Fibroblast of peridontal ligament (primary cell): ENCODE data around the gene RBM19.
A peak's percentile ranks its signal among the peaks of the same experiment; 100 is the strongest.

Source experiments
- DNase-seq: peaks from one replicate; pipeline ENCODE4 v3.0.0-alpha.2; 2010; ENCODE audit errors: extremely low read depth

The RBM19 gene

DNA sequence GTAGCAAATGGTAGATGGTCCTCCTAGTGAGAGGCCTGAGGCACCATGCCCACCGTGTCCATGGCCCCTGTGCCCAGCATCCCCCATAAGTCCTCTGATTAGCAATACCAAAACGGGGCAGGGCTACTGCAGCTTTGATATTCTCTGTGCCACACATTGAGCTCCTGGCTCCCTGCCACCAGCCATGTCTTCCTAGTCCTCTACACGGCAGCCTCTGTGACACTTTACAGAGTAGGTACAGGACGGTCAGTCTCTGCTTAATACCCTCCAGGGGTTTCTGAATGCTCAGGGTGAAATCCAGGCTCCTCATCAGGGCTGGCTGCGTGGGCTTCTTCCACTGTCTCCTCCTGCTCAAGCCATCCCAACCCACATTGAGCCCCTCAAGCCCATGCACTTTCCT lies 8.0 kb downstream of the RBM19 start:
- DNase-seq: no peak

DNA sequence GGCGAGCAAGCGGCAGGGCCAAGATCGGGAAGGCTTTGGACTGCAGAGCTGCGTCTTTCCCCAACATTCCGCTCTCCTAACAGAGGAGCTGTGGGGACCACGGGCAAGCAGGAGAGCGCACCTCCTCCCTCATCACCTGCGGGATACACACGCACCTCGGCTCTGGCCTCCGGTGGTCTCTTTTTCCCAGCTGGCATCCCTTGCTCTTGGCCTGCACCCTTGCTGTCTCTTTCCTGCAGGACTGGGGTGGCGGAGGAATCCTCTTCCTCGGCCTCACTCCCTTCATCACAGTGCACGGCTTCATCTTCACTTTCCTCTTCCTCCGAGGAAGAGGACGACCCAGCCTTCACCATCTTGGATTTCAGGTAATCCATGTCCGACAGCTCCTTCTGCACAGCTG lies 8.5 kb downstream of the RBM19 start:
- DNase-seq: no peak

DNA sequence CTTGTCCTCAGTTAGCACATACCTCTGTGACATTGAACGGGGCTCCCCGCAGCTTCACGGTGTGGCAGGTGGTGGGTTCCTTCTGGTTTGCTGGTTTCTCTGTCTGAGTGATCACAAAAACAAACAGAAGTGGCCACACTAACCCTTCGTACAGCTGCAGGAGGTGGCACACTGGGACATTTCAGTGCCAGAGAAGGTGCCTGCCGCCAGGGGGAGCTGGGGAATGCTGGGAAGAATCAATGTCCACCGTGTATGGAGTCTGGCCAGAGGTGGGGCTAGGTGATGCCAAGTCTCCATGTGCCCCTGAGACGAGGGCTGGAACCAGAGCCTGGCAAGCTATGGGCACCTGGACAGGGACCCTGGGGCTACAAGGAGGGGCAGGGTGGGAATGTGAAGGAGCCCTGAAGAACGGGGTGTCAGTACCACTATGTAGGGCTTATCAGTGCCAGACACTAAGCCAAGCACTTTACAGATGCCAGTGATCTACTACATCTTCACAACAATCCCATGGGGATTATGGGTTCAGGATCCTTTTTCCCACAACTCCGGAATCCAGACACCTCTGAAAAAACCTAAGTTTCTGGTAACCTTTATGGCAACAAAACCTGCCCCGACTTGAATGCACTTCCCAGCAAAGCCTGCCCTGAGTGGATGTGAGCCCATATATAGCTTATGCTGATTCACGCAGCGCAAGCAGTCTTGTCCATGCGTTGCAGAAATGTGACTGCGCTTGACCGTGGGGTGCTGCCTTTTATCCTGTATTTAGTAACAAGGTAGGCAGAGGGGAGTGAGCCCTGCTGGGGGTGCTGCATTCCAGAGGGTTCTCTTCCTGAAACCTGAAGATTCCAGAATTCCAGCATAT lies 10.8 kb downstream of the RBM19 start:
- no peak for DNase-seq

DNA sequence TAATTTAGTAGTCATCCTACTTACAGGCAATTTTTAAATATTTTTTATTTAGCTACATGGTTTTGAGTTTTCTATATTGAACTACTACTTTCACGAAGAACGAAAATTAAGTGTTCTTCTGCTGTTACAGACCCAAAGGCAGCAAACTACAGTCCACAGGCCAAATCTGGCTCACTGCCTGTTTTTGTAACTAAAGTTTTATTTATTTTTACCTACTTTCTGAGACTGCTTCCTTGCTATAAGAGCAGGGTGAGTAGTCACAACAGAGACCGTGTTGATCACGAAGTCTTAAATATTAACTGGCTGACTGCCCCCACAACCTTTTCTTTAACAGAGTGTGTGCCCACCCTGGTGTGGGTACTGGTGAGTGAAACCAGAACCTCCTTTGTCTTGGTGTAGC lies 11.6 kb downstream of the RBM19 start:
- no peak for DNase-seq

DNA sequence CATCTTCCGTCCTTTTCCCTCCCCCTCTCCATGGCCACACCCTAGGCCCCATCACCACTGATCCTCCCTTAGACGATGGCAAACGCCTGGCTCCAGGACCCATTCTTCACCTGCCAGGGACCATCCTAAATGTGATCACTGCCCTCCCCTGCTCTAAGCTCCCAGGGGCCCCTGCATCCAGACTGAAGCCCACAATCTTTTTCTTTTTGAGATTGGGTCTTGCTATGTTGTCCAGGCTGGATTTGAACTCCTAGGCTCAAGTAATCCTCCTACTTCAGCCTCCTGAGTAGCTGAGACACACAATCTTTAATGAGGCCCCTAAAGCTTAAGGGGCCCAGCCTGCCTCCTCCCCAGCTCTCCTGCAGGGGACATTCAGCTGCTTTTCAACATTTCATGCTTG lies 15.3 kb downstream of the RBM19 start:
- no peak for DNase-seq

DNA sequence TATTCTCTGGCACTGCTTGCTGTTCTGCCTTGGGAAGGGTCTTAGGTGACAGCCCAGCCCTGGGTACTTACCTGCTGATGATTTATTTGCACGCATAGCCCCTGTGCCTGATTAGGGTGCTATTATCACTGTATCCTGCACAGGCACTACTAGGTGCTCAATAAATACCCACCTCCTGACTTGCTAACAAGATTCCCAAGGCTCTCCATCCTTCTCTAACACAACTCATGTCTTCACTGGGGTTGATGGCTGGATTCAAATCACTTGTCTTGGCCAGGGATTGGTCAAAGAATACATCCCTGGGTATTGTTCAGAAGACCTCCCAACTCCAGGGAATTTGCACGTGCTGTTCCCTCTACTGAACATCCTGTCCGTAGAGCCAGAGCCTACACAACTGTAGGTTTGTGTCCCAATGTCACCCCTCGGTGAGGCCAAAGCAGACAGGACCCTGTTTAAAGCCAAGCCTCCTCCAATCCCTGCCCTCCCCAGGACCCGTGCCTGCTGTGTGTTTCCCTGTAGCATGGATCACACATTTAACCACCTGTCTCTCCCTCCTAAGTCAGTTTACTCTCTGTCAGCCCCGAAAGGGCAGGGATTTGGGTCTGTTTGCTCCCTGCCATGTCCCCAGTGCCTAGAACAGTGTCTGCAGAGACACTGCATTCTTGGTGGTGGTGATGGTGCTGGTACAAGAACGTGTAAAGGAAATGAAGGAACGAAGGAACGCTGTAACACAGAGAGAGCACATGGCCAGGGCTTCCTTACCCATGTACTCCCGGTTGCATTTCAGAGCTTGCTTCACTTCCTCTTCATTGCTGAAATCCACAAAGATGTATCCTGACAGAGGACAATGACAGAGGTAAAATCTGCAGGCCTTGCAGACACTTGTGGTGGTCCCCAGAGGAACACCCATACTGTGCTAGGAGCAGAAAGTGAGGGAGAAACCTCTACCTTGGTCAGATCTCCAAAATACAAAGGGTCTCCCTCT lies 16.5 kb downstream of the RBM19 start:
- DNase-seq: no peak

DNA sequence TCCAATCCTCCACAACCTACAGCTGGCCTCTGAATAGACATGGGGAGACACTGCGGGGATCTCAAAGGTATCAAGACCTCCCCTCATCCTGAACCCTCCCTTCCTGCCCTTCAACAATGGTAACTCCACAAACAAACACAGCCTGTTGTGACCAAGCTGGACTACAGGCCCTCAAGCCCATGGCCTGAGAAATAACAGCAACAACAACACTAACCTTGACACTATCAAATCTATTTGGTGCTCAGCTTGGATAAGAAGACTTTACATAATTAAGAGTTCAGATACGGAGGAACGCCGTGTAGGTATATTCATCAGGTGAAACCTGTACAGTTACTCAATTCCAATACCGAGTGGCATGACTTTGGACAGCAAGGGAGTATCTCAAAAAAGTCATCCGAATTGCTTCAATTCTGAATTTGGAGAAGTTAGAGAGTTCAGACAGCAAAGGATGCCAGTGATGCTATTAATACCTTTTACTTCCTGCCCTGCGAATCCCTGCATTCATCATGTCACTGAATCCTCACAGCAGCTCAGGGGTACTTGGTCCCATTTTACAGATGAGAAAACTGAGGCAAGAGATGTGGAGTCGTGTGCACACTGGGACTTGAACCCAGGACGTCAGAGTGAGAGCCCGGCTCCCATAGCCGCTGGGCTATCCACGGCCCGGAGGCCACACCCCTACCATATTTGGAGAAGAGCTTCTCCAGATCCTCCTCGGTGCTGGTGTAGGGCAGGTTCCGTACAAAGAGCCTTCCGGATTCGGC lies 17.8 kb downstream of the RBM19 start:
- no peak for DNase-seq

DNA sequence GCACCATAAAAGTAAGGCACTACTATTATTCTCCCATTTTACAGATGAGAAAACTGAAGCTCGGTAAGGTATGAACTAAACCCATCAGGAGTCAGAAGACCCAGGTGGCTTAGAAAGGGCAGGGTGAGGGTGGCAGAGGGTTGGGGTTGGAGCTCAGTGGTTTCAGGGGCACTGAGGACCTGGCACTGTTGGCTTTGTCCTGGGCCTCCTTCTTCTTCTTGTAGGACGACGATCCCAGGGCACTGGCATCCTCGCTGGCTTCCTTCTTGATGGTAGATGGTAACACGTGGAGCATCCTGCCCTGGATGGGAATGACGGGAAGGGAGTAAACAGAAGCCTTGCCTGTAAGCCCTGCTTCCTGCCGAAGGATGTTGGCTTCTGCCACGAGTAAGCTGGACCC lies 19.9 kb downstream of the RBM19 start:
- no peak for DNase-seq

DNA sequence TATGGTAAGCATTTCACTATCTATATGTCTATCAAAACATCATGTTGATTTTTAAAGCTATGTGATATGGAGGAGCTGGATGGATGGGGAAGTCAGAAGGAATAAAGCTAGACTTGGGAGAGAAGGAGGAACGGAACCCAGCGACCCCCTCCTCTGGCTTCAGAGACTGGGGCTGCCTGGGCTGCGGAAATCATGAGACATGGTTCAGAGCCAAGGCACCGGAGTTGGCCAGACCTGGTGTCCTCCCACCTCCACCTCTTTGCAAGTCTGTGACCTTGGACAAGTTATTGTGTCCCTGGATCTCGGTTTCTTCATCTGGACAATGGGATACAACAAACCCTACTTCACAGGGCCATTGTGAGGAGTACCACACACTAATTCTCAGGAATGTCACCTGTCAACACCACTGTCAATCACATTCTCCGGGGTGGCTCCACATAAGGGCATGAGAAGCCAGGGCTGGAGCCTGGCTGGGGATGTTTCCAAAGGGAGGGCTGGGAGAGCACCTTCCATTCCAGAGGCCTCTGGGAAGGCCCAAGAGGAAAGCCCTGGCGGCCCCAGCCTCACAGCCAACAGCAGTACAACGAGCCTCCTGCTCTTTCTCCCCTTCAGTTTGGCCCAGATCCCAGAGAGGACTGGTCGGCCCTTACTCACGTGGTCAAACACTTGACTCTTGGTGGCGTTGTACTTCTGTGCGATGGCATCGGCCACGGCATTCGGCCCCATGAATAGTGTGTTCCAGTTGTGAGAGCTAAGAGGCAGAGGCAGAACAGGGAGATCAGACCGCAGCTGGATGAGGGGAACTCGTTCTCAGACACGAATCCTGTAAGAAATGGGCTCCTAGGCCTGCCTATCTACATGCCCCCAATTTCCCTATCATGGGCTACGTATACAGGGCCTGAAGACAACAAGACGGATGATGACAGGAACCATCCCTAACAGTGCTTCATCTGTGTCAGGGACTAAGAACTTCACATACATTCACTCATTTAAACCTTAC lies 20.7 kb downstream of the RBM19 start:
- no peak for DNase-seq

DNA sequence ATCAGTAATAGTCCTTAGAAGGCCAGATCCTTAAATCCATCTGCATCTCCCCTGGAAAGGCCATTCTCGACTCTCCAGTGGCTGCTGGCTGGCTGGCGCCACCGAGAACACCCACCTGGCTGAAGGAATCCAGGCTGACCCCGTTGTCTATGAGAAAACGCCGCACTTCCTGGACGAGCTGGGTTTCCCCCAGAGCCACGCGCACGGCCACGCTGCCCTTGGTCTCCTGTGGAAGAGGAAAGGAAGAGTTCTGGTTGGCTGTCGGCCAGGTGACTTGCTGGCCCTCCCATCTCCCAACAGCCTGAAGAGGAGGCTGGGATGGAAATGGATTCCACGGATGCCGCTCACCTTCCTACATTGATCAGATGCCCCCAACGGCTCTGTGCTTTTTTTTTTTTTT lies 23.9 kb downstream of the RBM19 start:
- no peak for DNase-seq

DNA sequence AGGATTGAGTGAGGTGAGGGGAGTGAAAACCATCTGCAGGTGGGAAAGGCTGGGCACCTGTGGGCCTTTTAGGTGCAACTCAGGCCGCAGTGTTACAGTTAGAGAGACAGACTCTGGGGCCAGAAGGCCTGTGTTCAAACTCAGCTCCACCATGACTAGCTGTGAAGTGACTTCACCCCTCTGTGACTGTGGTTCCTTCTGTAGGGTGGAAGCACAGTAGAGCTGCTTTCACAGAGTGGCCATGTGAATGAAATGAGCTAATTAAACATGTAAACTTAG lies 25.0 kb downstream of the RBM19 start:
- no peak for DNase-seq

DNA sequence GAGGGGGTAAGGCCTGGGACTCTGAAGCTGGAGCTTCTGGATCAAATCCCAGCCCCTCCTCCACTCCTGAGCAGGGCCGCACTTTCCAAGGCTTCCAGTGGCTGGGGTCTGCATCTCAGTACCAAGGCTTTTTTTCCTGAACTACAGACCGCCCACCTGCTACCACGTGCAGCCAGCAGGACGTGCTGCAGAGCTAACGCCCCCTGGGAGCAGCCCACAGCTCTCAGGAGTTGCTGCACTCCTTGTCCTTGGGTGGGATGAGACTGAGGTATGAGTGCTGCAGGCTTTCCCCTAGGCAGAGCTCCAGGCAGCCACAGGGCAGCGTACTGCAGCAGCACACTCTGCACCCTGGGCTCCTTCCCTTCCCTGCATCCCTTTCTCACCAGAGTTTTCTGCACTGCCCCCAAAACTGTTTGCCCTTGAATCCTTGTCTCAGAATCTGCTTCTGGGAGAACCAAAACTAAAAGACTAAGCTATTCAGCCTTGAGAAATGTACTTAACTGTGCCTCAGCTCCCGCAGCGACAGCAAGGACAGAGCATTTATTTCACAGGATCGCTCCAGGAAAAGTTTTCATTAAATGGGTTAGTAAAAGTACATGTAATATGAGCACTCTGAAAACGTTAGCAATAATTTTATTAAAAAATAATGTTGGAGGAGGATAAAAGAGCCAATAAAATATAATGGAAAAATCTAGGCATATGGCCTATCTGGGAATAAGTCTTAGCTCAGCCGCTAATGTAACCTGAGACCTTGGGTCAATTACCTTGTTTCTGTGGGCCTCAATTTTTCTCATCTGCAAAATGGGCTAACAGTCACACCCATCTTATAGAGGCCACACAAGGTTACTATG lies 25.5 kb downstream of the RBM19 start:
- no peak for DNase-seq

DNA sequence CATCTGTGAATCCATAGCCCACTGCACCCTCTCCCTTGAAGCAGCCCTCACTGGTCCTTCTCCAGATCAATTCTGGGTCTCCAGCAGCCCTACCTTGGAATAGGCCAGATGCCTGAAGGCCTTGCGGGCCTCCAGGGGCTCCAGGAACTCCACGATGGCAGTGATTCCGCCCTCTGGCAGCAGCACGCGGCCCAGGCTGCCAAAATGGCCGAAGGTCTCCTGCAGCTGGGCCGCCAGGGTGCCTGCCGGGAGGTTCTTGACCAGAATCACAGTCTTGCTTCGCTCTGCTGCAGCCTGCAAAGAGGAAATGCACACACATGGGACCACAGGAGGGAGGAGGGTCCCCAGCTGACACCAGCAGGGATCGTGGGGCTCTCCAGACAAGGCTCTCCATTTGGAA lies 26.3 kb downstream of the RBM19 start:
- no peak for DNase-seq

DNA sequence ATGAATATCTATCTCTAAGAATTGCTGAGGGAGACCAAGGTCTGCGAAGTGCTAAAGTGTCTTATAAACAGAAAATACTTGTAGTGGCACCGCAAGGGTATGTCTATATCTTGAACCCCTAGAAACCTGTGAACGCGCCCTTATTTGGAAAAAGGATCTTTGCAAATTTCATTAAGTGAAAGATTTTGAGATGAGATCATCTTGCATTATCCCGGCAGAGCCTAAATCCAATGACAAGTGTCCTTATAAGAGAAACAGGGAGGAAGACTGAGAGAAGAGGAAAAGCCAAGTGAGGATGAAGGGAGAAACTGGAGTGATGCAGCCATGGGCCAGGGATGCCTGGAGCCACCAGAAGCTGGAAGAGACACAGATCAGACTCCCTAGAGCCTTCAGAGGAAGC lies 27.7 kb downstream of the RBM19 start:
- no peak for DNase-seq

DNA sequence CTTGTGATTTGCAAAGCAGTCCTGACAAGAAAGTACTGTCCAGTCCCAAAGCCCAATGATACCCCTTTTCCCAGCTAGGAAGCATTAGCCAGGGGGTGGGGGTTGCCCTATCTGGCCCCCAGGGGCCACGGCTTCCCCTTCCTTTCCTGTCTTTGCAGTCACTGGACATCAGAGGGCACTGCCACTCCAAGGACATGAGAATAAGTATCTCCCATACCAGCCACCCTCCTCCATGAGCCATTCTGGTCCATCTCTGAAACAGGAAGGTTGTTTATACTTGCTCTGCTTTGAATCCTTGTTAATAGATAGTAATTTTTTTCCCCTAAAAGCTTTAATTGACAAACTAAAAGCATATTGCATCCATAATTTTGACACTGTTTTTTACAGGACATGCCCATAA lies 29.7 kb downstream of the RBM19 start:
- no peak for DNase-seq

DNA sequence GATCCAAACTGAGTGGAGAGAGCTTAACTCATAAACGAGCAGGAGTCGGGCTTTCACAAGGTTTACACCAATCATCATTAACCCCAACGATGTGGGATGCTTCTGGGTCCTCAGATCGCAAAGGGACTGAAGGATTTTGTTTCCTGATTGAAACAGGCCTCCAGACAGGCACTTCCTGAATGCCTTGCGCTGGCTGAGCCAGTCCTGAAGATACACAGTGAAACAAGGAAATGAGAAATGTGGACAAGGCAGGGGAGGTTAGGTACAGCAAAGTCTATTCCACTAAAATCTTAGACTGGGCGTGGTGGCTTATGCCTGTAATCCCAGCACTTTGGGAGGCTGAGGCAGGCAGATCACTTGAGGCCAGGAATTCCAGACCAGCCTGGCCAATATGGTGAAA lies 30.7 kb downstream of the RBM19 start:
- DNase-seq: no peak

DNA sequence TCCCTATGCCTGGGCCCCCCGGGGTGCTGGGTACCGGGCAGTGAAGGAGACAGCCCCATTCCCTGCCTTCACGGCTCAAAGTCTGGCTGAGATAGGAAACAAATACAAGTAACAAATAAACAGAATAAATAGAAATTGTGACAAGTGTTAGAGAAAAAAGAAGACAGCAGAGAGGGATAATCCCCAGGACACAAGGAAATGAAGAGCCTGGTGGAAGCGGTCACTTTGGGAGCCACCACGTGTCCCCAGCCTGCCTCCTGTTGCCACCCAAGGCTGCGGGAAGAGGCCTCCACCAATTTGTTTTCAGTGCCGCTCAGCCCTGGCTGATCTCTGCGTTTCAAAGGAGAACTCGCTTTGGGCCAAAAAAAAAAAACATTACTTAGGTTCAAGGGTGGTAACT lies 31.2 kb downstream of the RBM19 start:
- DNase-seq: no peak

DNA sequence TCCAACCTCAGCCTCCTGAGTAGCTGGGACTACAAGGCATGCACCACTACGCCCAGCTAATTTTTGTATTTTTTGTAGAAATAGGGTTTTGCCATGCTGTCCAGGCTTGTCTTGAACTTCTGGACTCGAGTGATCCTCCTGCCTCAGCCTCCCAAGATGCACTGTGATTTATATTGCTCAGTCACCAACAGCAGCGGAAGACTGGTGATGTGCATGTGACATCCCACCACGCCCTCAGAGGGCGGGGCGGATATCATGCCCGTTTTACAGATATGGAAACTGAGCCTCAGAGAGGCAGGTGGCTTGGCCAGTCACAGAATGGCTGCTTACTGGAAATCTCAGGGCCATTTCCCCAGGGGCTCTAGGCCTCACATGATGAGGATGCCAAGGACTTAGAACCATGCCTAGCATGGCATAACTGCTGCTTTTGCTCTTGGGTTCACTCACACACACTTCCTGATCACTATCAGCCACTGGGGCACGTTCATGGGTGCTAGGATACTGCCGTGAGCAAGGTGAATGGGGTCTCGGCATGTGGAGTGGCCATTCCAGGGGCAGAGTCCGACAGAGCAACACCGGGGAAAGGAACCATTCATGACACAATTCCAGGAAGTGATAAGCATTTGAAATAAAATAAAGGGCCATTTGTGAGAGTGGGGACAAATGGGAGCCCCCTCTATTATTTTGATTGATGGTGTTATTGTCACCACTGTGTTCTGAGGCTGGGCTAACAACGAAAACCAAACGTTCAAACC lies 31.9 kb downstream of the RBM19 start:
- no peak for DNase-seq

DNA sequence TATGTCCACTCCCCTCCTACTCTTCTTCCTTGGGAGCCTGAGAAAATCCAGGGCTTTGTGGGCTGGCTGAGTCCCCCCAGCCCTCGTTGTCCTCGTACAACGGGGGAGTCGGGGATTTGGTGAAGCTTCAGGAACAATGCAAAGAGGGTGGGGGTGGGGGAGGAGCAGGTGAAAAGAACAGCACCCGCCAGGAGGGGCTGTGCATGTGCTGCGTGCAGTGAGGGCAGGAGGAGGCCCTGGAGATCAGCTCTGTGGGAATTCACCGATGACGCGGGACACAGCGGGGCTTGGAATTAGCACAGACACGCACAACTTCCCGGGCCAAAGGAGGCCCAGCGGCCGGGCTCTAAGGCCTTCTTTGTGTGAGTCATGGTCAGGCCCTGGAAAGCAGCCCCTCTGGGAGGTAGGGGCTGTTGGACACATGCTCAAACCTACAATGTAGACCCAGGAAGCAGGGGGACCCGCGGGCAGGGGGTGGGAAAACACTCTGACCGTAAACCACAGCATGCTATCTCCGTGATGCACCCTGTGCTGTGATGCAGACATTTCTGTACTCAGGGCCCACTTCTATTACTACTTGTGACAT lies 32.8 kb downstream of the RBM19 start:
- peak; percentile 8 for DNase-seq
